K562 (cell line): Measurements from ENCODE around the gene IRGQ. TPM values are rescaled to one million over a fixed set of nuclear protein-coding genes. Genes with fewer than 3 reads are reported as not detected.

Experiments used
- ATF6 ChIP-seq: sonication (generic); formaldehyde crosslinking; IDR thresholded peaks from 2 replicates; pipeline ENCODE4 v1.4.0; 2020; ENCODE audit warnings: mild to moderate bottlenecking, missing genetic modification reagents
- ERF ChIP-seq: fragments of 450-650 bp; formaldehyde crosslinking; IDR thresholded peaks from 2 replicates; pipeline ENCODE4 v1.4.0; 2020; ENCODE audit warnings: mild to moderate bottlenecking, mixed read lengths
- HOMEZ ChIP-seq: fragments of 250-450 bp; sonication (Bioruptor Pico); IDR thresholded peaks from 2 replicates; pipeline ENCODE4 v1.4.0; 2020; ENCODE audit warnings: mild to moderate bottlenecking, moderate library complexity
- L3MBTL2 ChIP-seq: fragments of 450-650 bp; IDR thresholded peaks from 2 replicates; pipeline ENCODE4 v1.6.1; 2016; ENCODE audit warnings: mild to moderate bottlenecking, moderate library complexity
- MGA ChIP-seq: fragments of 450-650 bp; IDR thresholded peaks from 2 replicates; pipeline ENCODE4 v1.6.1; 2016; ENCODE audit warnings: mild to moderate bottlenecking, moderate library complexity
- NFATC3 ChIP-seq: fragments of 450-650 bp; IDR thresholded peaks from 2 replicates; pipeline ENCODE4 v1.6.1; 2017; ENCODE audit warnings: mild to moderate bottlenecking
- NFE2 ChIP-seq: IDR thresholded peaks from 2 replicates; pipeline ENCODE4 v1.6.1; 2014; ENCODE audit warnings: antibody characterized with exemption, low read depth
- POLR3A ChIP-seq: IDR thresholded peaks from 2 replicates; pipeline ENCODE4 v1.6.1; 2011; ENCODE audit warnings: borderline replicate concordance, mild to moderate bottlenecking, moderate library complexity; ENCODE audit not compliant: insufficient read length, insufficient read depth; ENCODE audit errors: extremely low read depth
- RHOXF2B ChIP-seq: fragments of 250-450 bp; sonication (Bioruptor Pico); conservative IDR thresholded peaks from 2 replicates; pipeline ENCODE4 v1.5.1; 2021
- SLC30A9 ChIP-seq: fragments of 250-450 bp; sonication (Bioruptor Pico); IDR thresholded peaks from 2 replicates; pipeline ENCODE4 v1.8.0; 2022; ENCODE audit warnings: mild to moderate bottlenecking, moderate library complexity
- STAG1 ChIP-seq: sonication (generic); formaldehyde crosslinking; IDR thresholded peaks from 2 replicates; pipeline ENCODE4 v1.5.0; 2020; ENCODE audit warnings: missing genetic modification reagents, borderline replicate concordance
- ZNF3 ChIP-seq: fragments of 250-450 bp; sonication (Bioruptor Pico); IDR thresholded peaks from 2 replicates; pipeline ENCODE4 v1.5.0; 2021; ENCODE audit warnings: mild to moderate bottlenecking, moderate library complexity
- polyA plus RNA-seq, 8 experiments: library from polyadenylated mRNA; depleted of rRNA in 4 of 8; stranded (reverse) in 5 of 8; unstranded in 3 of 8; fragments of >200 nt; fragmentation: Nextera tagmentation in 2 of 8; fragmentation: Illumina TruSeq in 1 of 8; extraction: Ambion mirVana in 2 of 8; extraction: Trizol in 1 of 8; gene quantifications; 2 replicates each; pipeline versions ENCODE4 v1.2.1 to v1.2.3, GENCODE V29; 2011 to 2014; ENCODE audit warnings: inconsistent platforms in 1 of 8, missing spikeins in 1 of 8
- total RNA-seq, 7 experiments: library from RNA; depleted of rRNA in 6 of 7; stranded (reverse); fragments of >200 nt in 6 of 7; fragmentation: Illumina TruSeq in 2 of 7; extraction: Trizol in 2 of 7; gene quantifications; 2 replicates each; pipeline versions ENCODE4 v1.2.1 to v1.2.3, GENCODE V29; 2011 to 2021; ENCODE audit warnings: low replicate concordance in 1 of 7

The IRGQ gene
- total and polyA plus RNA-seq, 9 of the 15 experiments (the other 6 are each of a cell fraction or from before 2014, with no cell fraction given) = 3.5 to 19.2 (median 7.9) TPM

- no peak for TF ChIP-seq SLC30A9 (CRISPR knock-in tag)
- peak; percentile 93 for TF ChIP-seq L3MBTL2
- no peak for TF ChIP-seq NFE2
- 0 out of 2 replicates have a peak, but pooled peaks have one; percentile 33 for TF ChIP-seq ATF6 (CRISPR knock-in tag)
- TF ChIP-seq ERF = no peak
- no peak for TF ChIP-seq NFATC3
- no peak for TF ChIP-seq ZNF3 (CRISPR knock-in tag)
- peak; percentile 98 for TF ChIP-seq MGA
- peak; percentile 24; the same call in 1 of the 2 replicates for TF ChIP-seq STAG1 (CRISPR knock-in tag)
- no peak for TF ChIP-seq HOMEZ (CRISPR knock-in tag)
- TF ChIP-seq RHOXF2B (CRISPR knock-in tag) = no peak
- no peak for TF ChIP-seq POLR3A
Measured at GRCh38 chr19:43639519-43640423, 43.8 kb upstream of the IRGQ start, which contains the start of gene CADM4 (continued).
